ENCODE measurements around the gene LGR4.

LGR4 gene

DNA sequence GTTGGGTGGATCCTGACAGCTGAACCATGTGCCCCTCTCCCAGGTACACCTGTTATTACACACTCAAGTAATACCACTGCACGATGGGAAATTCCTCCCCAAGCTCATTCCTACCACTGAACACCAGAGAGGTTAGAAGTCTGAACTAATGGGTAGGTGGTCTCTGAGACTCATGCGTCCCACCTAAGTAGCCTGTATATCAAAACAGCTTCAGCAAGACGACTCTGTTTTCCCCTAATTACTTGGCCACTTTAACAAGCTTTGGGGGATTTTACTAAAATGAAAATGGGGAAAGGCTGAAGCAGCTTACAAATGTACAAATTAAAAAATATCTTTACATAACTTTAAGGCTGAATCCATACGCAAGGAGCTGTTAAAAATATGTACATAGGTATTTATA lies 29.4 kb downstream of the LGR4 start:
- no peak overlapping the region for H3K27ac ChIP-seq (ENCODE audit: extremely low read depth, low read depth, low read length)
- no peak for TF ChIP-seq GLIS1 (tag by site-specific recombination; IDR thresholded peaks at IDR 0.05)
- TF ChIP-seq, protein P1, sequence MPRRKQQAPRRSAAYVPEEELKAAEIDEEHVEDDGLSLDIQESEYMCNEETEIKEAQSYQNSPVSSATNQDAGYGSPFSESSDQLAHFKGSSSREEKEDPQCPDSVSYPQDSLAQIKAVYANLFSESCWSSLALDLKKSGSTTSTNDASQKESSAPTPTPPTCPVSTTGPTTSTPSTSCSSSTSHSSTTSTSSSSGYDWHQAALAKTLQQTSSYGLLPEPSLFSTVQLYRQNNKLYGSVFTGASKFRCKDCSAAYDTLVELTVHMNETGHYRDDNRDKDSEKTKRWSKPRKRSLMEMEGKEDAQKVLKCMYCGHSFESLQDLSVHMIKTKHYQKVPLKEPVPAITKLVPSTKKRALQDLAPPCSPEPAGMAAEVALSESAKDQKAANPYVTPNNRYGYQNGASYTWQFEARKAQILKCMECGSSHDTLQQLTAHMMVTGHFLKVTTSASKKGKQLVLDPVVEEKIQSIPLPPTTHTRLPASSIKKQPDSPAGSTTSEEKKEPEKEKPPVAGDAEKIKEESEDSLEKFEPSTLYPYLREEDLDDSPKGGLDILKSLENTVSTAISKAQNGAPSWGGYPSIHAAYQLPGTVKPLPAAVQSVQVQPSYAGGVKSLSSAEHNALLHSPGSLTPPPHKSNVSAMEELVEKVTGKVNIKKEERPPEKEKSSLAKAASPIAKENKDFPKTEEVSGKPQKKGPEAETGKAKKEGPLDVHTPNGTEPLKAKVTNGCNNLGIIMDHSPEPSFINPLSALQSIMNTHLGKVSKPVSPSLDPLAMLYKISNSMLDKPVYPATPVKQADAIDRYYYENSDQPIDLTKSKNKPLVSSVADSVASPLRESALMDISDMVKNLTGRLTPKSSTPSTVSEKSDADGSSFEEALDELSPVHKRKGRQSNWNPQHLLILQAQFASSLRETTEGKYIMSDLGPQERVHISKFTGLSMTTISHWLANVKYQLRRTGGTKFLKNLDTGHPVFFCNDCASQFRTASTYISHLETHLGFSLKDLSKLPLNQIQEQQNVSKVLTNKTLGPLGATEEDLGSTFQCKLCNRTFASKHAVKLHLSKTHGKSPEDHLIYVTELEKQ (tag by site-specific recombination; IDR thresholded peaks at IDR 0.05; ENCODE audit: borderline replicate concordance) = no peak
- no peak overlapping the region for H3K4me3 ChIP-seq (ENCODE audit: low read depth, low read length)
- CTCF ChIA-PET = interaction anchor here (0.6 to 0.8 kb wide), 2 partner anchors 38 to 43 kb away, joined by 3 to 4 read pairs; no protein-coding TSS in a partner anchor
- H3K36me3 ChIP-seq (ENCODE audit: control insufficient read depth in 2 of 2, insufficient read depth in 1 of 2, low read length in 2 of 2) = no peaks in the 10 kb centered on the region
- POLR2A ChIA-PET = interaction anchor here (1.2 kb wide), 1 partner anchor 21 kb away, joined by 3 read pairs; no protein-coding TSS in a partner anchor
- H3K4me1 ChIP-seq (ENCODE audit: control insufficient read depth, insufficient read depth, low read length) = peaks cover 8% of the 10 kb centered on the region
- no peaks in the 10 kb centered on the region for H3K9me3 ChIP-seq (ENCODE audit: control insufficient read depth, insufficient read depth, low read depth, low read length)

DNA sequence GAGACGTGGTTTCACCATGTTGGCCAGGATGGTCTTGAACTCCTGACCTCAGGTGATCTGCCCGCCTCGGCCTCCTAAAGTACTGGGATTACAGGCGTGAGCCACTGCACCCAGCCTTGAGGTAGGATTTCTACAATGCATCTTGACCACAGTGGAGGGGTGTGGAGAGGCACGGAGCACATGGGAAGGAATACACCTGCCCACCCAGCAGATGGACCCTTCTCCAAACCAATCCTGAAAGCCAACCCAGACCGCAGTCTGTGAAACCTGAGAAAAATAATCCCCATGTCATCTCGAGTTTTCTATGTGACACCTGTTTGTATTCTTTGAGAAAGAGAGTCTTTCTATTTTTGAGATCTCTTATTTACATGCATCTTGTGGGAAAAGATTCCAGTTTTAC lies 32.5 kb downstream of the LGR4 start:
- no peaks in the 10 kb centered on the region for H3K36me3 ChIP-seq (ENCODE audit: control insufficient read depth in 2 of 2, insufficient read depth in 1 of 2, low read length in 2 of 2)
- H3K27ac ChIP-seq (ENCODE audit: extremely low read depth, low read depth, low read length) = no peak overlapping the region
- H3K4me3 ChIP-seq (ENCODE audit: low read depth, low read length) = no peak overlapping the region
- no peaks in the 10 kb centered on the region for H3K9me3 ChIP-seq (ENCODE audit: control insufficient read depth, insufficient read depth, low read depth, low read length)
- ChIA-PET CTCF (no interaction called here), POLR2A (no interaction called here)
- peaks cover 8% of the 10 kb centered on the region for H3K4me1 ChIP-seq (ENCODE audit: control insufficient read depth, insufficient read depth, low read length)
- TF ChIP-seq WT1 (tag by site-specific recombination; IDR thresholded peaks at IDR 0.05) = no peak
- TF ChIP-seq, protein P2, sequence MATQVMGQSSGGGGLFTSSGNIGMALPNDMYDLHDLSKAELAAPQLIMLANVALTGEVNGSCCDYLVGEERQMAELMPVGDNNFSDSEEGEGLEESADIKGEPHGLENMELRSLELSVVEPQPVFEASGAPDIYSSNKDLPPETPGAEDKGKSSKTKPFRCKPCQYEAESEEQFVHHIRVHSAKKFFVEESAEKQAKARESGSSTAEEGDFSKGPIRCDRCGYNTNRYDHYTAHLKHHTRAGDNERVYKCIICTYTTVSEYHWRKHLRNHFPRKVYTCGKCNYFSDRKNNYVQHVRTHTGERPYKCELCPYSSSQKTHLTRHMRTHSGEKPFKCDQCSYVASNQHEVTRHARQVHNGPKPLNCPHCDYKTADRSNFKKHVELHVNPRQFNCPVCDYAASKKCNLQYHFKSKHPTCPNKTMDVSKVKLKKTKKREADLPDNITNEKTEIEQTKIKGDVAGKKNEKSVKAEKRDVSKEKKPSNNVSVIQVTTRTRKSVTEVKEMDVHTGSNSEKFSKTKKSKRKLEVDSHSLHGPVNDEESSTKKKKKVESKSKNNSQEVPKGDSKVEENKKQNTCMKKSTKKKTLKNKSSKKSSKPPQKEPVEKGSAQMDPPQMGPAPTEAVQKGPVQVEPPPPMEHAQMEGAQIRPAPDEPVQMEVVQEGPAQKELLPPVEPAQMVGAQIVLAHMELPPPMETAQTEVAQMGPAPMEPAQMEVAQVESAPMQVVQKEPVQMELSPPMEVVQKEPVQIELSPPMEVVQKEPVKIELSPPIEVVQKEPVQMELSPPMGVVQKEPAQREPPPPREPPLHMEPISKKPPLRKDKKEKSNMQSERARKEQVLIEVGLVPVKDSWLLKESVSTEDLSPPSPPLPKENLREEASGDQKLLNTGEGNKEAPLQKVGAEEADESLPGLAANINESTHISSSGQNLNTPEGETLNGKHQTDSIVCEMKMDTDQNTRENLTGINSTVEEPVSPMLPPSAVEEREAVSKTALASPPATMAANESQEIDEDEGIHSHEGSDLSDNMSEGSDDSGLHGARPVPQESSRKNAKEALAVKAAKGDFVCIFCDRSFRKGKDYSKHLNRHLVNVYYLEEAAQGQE (tag by site-specific recombination; IDR thresholded peaks at IDR 0.05) = no peak
- TF ChIP-seq, protein P3, sequence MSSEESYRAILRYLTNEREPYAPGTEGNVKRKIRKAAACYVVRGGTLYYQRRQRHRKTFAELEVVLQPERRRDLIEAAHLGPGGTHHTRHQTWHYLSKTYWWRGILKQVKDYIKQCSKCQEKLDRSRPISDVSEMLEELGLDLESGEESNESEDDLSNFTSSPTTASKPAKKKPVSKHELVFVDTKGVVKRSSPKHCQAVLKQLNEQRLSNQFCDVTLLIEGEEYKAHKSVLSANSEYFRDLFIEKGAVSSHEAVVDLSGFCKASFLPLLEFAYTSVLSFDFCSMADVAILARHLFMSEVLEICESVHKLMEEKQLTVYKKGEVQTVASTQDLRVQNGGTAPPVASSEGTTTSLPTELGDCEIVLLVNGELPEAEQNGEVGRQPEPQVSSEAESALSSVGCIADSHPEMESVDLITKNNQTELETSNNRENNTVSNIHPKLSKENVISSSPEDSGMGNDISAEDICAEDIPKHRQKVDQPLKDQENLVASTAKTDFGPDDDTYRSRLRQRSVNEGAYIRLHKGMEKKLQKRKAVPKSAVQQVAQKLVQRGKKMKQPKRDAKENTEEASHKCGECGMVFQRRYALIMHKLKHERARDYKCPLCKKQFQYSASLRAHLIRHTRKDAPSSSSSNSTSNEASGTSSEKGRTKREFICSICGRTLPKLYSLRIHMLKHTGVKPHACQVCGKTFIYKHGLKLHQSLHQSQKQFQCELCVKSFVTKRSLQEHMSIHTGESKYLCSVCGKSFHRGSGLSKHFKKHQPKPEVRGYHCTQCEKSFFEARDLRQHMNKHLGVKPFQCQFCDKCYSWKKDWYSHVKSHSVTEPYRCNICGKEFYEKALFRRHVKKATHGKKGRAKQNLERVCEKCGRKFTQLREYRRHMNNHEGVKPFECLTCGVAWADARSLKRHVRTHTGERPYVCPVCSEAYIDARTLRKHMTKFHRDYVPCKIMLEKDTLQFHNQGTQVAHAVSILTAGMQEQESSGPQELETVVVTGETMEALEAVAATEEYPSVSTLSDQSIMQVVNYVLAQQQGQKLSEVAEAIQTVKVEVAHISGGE (tag by site-specific recombination; conservative IDR thresholded peaks at IDR 0.05; ENCODE audit: low read depth) = no peak
- no peak for TF ChIP-seq ZBTB8A (tag by site-specific recombination; IDR thresholded peaks at IDR 0.05)
- TF ChIP-seq KLF16 (tag by site-specific recombination; IDR thresholded peaks at IDR 0.05) = no peak
- TF ChIP-seq, protein P4, sequence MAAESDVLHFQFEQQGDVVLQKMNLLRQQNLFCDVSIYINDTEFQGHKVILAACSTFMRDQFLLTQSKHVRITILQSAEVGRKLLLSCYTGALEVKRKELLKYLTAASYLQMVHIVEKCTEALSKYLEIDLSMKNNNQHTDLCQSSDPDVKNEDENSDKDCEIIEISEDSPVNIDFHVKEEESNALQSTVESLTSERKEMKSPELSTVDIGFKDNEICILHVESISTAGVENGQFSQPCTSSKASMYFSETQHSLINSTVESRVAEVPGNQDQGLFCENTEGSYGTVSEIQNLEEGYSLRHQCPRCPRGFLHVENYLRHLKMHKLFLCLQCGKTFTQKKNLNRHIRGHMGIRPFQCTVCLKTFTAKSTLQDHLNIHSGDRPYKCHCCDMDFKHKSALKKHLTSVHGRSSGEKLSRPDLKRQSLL (tag by site-specific recombination; IDR thresholded peaks at IDR 0.05) = no peak
- no peak for TF ChIP-seq ZNF830 (tag by site-specific recombination; IDR thresholded peaks at IDR 0.05; ENCODE audit: low read depth)
- no peak for TF ChIP-seq MEIS1 (CRISPR knock-in tag; IDR thresholded peaks at IDR 0.05; ENCODE audit: borderline replicate concordance)
- no peak for TF ChIP-seq ZNF677 (tag by site-specific recombination; IDR thresholded peaks at IDR 0.05)
- TF ChIP-seq, protein P5, sequence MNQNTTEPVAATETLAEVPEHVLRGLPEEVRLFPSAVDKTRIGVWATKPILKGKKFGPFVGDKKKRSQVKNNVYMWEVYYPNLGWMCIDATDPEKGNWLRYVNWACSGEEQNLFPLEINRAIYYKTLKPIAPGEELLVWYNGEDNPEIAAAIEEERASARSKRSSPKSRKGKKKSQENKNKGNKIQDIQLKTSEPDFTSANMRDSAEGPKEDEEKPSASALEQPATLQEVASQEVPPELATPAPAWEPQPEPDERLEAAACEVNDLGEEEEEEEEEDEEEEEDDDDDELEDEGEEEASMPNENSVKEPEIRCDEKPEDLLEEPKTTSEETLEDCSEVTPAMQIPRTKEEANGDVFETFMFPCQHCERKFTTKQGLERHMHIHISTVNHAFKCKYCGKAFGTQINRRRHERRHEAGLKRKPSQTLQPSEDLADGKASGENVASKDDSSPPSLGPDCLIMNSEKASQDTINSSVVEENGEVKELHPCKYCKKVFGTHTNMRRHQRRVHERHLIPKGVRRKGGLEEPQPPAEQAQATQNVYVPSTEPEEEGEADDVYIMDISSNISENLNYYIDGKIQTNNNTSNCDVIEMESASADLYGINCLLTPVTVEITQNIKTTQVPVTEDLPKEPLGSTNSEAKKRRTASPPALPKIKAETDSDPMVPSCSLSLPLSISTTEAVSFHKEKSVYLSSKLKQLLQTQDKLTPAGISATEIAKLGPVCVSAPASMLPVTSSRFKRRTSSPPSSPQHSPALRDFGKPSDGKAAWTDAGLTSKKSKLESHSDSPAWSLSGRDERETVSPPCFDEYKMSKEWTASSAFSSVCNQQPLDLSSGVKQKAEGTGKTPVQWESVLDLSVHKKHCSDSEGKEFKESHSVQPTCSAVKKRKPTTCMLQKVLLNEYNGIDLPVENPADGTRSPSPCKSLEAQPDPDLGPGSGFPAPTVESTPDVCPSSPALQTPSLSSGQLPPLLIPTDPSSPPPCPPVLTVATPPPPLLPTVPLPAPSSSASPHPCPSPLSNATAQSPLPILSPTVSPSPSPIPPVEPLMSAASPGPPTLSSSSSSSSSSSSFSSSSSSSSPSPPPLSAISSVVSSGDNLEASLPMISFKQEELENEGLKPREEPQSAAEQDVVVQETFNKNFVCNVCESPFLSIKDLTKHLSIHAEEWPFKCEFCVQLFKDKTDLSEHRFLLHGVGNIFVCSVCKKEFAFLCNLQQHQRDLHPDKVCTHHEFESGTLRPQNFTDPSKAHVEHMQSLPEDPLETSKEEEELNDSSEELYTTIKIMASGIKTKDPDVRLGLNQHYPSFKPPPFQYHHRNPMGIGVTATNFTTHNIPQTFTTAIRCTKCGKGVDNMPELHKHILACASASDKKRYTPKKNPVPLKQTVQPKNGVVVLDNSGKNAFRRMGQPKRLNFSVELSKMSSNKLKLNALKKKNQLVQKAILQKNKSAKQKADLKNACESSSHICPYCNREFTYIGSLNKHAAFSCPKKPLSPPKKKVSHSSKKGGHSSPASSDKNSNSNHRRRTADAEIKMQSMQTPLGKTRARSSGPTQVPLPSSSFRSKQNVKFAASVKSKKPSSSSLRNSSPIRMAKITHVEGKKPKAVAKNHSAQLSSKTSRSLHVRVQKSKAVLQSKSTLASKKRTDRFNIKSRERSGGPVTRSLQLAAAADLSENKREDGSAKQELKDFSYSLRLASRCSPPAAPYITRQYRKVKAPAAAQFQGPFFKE (tag by site-specific recombination; IDR thresholded peaks at IDR 0.05; ENCODE audit: borderline replicate concordance) = no peak
- TF ChIP-seq HOXA7 (CRISPR knock-in tag; IDR thresholded peaks at IDR 0.05; ENCODE audit: borderline replicate concordance) = no peak
- TF ChIP-seq ZNF133 (tag by site-specific recombination; IDR thresholded peaks at IDR 0.05) = no peak
- no peak for TF ChIP-seq ZNF354C (tag by site-specific recombination; IDR thresholded peaks at IDR 0.05; ENCODE audit: borderline replicate concordance, low read depth)
- no peak for TF ChIP-seq ZNF624 (tag by site-specific recombination; IDR thresholded peaks at IDR 0.05)
- no peak for TF ChIP-seq MZF1 (tag by site-specific recombination; IDR thresholded peaks at IDR 0.05; ENCODE audit: borderline replicate concordance)
